Activated T-helper 9 cell treated with anti-CD3 and anti-CD28 coated beads, Interleukin-2, amount 50 U/mL, for 16 hours (primary cell): Measurements from ENCODE around the gene SYCP2.
"Not testable (repeated sequence)": the region's sequence is repeated elsewhere in the genome, so short reads cannot be mapped to it uniquely, and the experiment has no call there.

Experiments
- DNase-seq: peaks from one replicate; pipeline ENCODE4 v3.0.0-alpha.2; 2020; ENCODE audit warnings: low read depth

The SYCP2 gene

DNA sequence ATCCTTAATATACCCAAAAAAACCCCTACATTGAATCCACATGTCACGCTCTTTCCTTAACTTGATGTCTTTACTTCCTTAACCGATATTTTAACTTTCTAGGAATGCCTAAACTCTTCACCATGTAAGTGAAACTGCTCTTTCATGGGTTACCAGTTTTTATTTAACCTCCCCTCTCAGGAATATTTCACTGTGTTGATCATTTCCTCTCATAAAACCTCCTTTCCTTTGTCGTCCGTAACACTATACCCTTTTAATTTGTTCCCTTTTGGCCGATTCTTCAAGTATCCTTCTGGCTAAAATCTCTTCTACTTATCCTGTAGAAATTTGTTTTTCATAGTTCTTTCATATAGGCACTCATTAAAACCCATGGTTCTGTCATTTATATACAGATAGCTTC is 24.6 kb downstream of the SYCP2 start:
- DNase-seq = no peak

DNA sequence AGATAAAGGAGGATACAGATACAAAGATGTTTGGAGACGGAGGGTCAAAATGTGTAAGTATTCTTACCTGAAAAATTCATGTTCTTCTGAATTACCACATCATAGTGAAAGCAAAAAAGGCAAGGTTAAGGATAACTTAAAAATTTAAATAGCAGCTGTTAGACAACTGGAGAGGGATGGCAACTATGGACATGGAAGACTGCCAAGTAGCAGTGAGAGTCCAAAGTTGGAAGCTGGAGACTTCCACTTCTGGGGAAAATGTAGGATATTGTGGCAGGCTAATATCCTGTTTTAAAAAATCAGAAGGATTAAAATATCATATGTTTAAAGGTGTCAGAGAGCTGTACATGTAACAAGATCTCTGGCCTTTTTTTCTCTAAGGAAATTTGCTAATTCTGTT is 29.8 kb downstream of the SYCP2 start:
- DNase-seq = no peak

DNA sequence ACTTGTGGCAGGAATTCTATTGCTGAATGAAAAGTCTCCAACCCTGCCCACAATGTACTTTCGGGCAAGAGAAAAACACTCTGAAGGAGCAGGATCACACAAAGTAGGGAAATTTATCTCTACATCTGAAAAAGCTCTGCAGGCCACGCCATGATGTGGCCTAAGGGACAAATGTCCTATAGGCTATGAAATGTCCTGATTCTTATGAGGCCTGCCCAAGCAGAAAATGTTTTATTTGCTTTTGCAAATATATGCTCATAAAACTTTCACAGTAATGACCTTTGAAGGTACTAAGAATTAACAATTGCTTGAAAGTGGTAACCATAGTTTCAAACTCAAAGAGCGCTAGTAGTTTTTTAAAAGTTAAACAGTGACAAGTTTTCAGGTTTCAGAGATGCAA is 31.0 kb downstream of the SYCP2 start:
- no peak for DNase-seq

DNA sequence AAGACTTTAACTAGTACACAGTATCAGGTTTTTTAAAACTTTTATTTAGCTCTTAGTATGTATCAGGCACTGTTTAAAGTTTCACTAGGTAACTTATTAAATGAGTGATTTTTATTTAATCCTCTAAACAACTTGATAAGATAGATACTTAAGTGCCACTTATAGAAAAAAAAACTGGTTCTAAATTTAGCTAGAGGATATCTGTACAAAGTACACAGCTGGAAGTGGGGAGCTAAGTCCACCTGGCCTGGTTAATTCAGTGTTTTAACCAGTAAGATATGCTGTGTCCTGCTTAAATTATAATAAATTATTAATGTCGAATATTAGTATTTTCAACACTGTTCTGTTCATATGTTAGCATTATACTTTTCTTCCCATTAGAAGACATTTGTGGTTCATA is 37.5 kb downstream of the SYCP2 start:
- DNase-seq = no peak

DNA sequence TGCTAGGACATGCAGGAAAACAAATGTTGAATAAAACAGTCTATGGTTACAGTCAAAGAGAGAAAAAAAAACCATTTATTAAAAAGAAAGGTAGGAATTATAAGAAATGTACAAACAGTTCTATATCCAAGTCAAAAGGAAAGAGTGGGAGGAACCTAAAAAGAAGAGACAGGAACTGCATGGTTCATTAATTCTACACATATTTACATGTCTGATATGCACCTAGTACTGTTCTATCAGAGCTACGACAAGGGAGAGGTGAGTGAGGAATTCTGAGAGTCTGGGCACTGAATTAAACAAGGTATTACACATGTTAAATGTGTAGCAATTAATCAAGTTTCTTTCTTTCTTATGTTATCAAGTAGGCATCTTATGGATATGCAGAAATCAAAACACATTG is 41.9 kb downstream of the SYCP2 start:
- no peak for DNase-seq

DNA sequence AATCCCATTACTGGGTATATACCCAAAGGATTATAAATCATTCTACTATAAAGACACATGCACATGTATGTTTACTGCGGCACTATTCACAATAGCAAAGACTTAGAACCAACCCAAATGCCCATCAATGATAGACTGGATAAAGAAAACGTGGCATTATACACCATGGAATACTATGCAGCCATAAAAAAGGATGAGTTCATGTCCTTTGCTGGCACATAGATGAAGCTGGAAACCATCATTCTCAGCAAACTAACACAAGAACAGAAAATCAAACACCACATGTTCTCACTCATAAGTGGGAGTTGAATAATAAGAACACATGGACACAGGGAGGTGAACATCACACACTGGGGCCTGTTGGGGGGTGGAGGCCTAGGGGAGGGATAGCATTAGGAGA is 43.4 kb downstream of the SYCP2 start:
- DNase-seq = not testable (repeated sequence)

DNA sequence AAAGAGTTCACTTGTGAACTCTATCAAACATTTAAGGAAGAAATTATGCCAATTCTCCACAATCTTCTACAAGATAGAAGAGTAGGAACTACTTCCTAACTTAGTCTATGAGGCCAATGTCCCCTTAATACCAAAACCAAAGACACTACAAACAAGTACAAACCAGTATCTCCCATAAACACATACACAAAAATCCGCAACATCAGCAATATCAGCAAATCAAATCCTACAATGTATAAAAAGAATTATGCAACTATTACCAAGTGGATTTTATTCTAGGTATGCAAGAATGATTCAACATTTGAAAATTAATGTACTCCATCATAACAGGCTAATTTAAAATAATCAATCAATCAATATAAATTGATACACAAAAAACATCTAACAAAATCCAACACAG is 45.4 kb downstream of the SYCP2 start:
- no peak for DNase-seq

DNA sequence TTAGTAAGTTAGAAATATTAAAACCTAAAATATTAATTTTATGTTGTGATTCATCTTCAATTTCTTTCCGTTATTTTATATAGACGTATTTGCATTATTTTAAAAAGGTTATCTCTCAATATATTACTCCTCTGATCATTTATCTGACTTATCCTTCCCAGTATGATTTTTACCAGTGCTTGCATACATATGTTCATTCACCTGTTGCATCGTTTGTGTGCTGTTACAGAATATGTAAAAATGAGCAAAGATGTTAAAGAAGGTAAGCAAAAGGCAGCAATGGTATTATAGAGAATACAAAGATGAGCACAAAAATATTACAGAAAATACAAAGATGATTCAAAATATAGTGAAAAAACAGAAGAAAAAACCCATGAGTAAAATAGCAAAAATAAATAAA is 48.9 kb downstream of the SYCP2 start:
- no peak for DNase-seq

DNA sequence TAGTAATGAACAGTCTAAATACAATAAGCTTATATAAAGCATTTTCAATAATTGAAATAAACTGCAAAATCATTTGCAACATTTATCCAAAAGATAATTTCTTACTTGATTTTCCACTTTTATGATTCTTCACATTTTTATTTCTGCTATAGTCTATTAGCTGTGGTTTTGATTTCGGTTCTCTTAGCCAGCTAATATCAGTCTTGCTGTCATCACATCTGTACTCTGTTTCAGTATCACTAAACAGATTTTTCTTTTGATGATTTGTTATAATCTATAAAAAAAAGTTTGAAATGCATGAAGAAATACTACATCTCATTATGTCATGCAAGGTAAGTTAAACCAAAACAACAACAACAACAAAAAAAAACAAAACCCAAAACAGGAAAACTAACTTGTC is 53.2 kb downstream of the SYCP2 start:
- DNase-seq = no peak

DNA sequence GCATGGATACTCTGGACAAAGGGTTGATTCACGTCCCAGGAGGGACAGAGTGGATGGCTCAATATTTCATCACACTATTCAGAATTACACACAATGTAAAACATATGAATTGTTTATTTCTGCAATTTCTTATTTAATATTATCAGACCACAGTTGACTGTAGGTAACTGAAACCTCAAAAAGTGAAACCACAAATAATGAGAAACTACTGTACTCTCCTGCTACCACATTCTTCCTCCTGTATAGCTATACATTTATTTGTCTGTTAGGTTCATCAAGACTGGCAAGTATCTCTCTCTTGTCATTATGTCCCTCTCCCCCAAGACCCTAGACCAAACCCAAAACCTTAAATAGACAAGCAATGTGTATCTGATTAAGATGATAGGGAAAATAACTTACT is 60.0 kb downstream of the SYCP2 start:
- no peak for DNase-seq

DNA sequence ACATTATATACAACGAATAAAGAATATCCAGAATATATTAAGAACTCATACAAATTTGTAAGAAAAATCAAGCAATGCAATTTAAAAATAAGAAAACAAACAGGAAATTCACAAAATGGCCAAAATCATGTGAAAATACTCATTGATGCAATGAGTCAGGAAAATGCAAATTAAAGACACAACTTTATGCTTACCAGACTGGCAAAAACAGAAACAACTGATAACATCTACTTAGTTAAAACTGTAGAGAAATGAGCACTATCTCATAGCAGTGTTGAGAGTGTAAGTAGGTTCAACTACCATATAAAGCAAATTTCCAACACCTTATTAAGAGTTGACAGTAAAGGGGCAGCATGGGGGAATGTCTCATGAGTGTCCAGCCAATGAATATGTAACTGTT is 62.3 kb downstream of the SYCP2 start:
- no peak for DNase-seq

DNA sequence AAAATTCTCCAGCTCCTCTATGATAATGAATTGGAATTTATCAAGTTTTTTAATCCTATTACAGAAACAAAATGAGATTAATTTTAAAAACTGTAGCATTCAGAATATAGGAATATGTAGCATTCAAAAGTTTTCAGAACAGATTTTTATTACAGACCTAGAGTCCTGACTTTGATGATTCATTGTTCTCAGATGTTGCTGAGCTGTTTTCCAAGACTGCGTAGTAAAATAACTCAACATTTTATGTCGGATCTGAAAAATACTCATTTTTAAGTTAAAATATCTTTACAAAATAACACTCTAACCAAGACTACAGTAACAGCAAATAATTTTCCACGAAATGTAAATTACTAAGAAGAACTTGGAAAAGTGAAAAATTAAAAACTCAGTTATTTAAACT is 67.1 kb downstream of the SYCP2 start:
- DNase-seq = no peak

DNA sequence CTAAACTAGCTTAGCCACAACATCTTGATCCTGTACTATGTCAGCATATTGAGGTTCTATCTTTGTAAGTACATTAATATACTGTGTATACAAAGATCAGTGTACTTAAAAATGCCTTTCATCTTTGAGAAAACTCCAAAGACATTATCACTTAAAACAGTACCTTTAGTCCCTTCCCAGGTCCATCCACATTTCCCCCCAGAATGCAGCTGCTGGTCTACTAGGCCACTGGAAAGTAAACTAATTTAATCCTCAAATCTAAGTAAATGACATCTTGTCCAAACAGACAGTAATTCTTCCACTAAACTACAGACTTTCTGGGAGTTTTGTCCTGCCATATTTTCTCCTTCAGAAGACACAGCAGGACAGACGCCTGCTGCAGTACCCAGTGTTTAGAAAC is 68.7 kb downstream of the SYCP2 start:
- no peak for DNase-seq

DNA sequence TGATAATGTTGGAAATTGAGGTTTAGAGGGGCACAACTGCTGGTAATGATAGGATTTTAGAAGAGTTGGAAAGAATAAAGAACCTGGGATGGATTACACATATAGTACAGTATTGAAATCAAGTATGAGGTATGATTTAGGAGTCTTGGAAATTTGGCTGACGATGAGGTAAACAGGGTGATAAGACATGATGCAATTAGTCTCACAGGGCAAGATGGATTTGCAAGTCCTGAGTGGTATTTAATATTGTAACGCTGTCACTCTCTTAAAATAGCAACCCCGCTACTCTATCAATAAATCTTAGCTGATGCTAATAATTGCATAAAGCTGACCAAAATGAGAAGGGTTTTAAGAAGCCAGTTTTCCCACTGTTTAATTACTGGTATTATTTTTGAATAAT is 70.4 kb downstream of the SYCP2 start:
- DNase-seq = no peak

DNA sequence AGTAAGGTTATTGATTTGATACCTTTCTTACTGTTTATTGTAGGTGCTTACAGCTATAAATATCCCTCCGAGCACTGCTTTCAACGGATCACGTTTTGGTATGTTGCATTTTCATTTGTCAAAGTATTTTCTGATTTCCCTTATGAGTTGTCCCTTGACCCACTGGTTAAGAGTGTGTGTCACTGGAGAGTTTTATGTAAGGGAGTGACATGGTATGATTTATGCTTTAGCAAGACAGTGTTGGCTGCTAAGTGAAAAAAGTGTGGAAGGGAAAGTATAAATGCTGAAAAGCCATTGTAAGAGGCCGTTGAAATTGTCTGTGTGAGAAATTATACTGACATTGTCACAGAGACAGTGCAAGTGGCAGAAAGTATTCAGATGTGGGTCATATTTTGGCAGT is 72.0 kb downstream of the SYCP2 start:
- no peak for DNase-seq

DNA sequence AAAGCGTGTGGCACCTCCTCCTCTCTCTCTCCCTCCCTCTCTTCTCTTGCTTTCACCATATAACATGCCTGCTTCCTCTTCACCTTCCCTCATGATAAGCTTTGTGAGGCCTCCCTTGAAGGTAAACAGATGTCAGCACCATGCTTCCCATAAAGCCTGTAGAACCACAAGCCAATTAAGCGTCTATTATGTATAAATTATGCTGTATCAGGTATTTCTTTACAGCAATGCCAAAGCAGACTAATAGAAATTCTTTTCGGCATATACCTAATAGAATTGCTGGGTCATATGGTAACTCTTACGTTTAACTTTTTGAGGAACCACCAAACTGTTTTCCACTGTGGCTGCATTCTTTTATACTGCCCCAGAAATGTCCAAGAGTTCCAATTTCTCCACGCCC is 75.0 kb downstream of the SYCP2 start:
- no peak for DNase-seq

DNA sequence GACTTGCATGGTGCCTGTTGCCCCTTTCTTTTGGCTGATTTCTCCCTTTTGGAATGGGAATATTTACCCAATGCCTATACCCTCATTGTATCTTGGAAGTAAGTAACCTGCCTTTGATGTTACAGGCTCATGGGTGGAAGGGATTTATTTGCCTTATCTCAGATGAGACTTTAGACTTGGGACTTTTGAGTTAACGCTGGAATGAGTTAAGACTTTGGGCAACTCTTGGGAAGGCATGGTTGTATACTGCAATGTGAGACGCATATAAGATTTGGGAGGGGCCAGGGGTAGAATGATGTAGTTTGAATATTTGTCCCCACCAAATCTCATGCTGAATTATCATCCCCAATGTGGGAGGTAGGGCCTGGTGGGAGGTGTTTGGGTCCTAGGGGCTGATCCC is 75.5 kb downstream of the SYCP2 start:
- no peak for DNase-seq

DNA sequence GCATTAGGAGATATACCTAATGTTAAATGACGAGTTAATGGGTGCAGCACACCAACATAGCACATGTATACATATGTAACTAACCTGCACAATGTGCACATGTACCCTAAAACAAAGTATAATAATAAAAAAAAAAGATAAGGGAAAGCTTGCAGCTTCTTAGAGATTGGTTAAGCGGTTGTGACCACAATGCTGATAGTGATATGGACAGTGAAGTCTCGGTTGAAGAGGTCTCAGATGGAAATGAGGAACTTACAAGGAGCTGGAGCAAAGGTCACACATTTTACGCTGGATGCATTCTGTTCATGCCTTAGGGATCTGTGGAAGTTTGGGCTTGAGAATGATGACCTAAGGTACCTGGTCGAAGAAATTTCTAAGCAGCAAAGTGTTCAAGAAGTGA is 76.5 kb downstream of the SYCP2 start:
- DNase-seq = not testable (repeated sequence)

DNA sequence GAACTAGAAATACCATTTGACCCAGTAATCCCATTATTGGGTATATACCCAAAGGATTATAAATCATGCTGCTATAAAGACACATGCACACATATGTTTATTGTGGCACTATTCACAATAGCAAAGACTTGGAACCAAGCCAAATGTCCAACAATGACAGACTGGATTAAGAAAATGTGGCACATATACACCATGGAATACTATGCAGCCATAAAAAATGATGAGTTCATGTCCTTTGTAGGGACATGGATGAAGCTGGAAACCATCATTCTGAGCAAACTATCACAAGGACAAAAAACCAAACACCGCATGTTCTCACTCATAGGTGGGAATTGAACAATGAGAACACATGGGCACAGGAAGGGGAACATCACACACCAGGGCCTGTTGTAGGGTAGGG is 76.9 kb downstream of the SYCP2 start:
- DNase-seq = not testable (repeated sequence)

DNA sequence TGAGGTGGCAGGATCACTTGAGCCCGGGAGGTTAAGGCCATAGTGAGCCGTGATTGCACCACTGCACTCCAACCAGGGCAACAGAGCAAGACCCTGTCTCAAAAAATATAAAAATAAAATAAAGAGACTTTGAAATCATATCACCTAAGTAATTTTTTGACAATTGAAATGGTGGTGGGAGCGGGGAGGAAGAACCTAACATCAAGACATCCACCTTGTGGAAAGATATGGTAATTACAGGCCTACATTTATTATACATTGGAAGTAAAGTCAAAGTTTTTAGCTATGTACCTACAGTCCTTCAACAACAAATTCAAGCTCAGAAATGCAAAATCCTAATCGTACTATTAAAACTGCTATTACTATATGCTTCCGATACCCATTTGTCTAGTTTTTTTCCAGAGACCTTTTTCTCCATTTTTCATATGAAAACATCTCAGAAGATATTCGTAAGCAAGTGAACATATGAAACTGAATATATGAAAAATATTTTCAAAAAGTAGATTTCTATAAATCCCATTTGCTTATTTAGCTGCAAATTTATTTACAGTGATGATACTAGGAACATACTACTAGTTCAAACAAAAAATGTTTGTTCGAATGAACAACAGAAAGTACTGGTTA is 83.3 kb downstream of the SYCP2 start:
- DNase-seq = no peak

DNA sequence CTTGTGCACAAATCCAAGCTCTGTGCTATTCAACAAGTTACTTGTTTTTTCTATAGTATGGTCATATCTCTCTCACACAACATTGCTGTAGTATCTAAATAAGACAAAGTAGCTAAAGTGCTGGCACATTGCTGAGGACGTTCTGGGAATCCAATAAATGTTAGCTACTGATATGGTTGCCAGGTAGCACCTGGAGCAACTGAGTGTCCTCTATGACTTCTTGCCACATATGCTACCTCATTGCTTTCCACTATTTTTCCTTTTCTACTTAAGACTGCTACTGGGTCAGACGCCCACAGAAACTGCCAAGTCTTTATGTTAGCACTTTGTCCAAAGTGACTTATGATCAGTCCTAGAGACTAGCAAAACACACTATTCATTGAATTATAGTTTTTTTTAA is 85.3 kb downstream of the SYCP2 start:
- no peak for DNase-seq

DNA sequence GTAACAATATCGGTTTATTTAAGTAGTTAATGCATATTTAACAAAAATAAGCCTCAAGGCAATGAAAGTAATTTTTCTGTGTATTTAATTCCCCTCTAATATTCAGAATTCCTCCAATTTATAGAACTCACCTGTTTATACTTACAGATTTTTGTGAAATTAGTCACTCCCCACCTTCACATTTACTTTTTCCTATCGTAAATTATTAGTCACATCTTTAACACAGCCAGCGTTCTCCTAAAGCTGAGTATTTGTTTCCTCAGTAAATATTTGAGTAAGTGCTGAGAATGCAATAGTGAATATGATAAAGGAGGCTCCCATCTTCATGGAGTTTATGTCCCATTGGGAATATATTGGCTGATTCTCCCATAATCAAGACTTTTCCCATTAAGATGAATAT is 88.0 kb downstream of the SYCP2 start:
- no peak for DNase-seq

DNA sequence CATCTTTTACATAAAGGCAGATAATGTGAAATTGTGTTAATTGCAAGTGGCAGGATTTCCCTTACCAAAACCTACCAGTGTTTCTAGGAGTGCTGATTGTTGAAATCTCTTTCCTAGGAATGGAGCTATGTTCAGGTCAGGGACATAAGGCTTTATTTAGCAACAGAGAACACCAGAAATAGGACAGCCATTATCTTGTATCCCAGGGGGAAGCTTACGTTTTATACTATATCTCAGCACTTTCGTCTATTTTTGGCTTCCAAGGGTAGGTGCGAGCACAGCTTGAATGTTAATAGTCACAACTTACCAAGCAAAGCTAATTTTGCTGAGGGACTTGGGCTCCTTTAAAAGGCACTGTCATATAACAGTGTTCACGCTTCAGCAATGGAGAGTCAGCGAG is 94.0 kb downstream of the SYCP2 start:
- no peak for DNase-seq

DNA sequence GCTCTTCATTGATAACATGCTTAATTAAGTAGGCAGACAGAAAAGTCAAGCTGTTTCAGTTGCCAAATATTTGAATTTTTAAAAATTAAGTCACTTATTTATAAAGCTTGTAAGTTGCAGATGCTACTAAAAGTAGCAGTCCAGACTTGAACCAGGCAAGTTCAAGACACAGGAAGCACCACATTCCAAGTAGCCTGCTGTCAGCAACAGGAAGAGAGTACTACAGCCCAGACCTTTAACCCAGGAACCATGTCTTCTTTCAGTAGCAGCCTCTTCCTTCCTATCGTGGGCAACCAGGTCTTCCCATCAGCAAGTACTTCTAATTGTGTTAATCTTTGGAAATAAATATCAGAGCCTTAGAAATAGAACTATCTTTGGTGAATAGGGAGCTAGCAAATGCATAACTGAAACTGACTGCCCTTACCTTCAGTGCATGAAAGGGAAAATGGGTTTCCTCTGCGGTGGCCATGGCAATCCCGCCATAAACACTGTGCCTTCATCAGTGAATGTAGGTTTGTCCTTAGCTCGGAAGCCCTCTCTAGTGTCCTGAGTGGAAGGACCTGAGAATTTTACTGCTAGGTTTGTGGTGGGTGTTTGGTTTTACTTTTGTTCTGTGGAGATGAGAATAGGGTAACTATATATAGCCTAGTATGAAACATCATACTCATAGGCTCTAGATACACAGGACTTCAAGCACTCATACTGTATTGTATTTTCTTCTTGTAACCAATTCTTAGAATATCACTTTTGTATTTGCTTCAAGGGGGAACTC is 95.6 kb downstream of the SYCP2 start:
- DNase-seq = no peak
